ENCODE measurements around the gene CDH23.

GRCh38 chr10:71351628-71352319 is 44.9 kb upstream of the CDH23 start:
- TF ChIP-seq CTCF (IDR thresholded peaks at IDR 0.05) (no peak), POLR2A (IDR thresholded peaks at IDR 0.05) (no peak)

All from uterus (tissue), 2 donors.